HG02610 (cell line): ENCODE results near the gene LTBP1.
"Not testable (repeated sequence)": the region's sequence is repeated elsewhere in the genome, so short reads cannot be mapped to it uniquely, and the experiment has no call there.

Experiments used
- ATAC-seq: cut with Tn5 transposase; IDR thresholded peaks from one replicate; pipeline ENCODE4 v1.9.1; 2021; ENCODE audit warnings: mild to moderate bottlenecking, moderate library complexity; ENCODE audit not compliant: unreplicated experiment

Gene LTBP1

DNA sequence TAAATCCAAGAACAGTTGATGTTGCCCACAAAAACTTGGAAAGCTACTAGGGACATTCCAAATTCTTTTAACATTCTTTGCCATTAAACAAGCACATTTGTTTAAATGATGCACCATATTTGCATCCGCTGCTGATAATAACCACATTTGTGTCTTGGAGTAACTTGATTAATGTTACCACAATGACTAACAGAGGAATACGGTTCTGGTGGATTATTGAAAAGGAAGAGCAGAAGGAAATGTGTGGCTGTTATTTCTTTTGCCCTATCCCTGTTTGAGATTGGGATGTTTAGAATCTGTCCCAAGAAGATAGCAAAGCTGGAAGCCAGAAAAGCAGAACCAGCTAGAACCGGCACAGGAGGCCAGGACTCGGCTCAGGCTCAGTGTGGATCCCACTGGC lies 490.5 kb downstream of the LTBP1 start:
- no peak for ATAC-seq

DNA sequence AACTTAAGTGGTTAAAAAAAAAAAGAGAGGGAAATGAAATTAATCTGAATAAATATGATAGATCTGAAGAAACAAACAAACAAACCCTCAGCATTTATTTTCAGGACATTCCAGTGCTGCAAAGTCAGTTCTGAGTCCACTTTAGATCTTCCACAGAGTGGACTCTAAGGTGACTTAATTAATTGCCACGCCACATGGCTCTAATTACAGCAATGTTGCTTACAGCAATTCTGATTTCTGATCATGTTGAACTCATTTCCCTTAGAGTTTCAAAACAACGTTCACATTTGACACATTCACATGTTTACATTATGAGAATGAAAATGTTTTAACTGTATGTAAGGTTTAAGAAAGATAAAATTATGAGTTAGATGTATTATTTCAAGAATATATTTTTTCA lies 491.1 kb downstream of the LTBP1 start:
- ATAC-seq = no peak

DNA sequence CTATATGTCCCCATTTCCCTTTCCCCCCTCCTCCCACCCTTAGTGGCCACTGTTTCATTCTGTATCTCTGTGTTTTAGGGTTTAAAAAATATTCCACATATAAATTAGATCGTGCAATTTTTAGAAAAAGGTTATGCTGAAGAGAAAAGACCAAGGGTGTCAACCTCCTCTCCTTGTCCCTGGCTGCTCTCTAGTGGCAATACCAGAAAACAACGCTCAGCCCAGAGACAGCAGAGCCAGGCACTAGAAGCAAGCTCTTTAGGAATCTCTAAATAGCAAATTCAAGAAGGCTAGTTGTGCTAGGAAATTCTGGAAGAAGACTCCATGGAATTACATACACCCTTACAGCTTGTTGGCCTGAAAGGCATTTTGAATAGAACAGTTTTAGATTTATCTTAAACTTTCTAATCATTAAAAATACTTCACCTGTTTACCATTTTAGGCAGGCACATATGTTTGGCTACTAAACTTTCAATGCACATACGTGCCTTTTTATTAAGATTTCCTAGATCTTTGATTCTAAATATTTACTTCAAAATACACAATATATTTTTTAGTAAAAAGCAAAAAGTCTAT lies 494.6 kb downstream of the LTBP1 start:
- peak; percentile 72 for ATAC-seq

DNA sequence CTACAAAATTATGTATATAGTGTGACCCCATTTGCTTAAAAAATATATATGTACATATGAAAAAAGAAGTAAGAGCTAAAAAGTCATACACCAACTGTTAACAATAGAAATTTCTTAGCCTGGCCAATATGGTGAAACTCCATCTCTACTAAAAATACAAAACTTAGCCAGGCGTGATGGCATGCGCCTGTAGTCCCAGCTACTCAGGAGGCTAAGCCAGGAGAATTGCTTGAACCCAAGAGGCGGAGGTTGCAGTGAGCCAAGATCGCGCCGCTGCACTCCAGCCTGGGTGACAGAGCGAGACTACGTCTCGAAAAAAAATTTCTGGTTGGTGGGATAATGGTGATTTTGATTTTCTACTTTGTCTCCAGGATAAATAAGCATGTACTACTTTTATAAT lies 495.3 kb downstream of the LTBP1 start:
- ATAC-seq = not testable (repeated sequence)

DNA sequence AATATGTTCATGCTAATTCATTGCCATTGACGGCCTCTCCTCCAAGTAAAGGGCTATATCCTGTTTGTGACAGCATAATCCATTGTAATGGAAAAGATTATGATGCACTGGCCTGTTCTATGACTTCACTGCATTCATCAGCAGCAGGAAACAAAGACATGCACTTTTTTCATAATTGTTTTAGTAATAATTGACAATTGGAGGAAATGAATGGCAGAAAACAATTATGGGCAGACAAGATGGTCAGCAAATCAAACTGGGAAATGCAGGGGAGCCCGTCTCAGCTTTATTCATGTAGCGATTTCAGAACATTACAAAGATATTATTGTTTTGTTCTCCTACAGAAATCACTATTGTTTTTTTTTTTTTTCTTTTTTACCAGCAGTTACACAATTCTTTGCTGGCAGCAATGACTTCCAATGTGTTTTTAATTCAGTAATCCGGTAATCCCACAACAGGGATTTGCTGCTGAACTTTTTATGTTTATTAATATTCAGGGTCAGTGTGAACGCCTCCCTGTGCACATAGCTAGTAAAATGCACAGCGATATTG lies 495.9 kb downstream of the LTBP1 start:
- no peak for ATAC-seq

DNA sequence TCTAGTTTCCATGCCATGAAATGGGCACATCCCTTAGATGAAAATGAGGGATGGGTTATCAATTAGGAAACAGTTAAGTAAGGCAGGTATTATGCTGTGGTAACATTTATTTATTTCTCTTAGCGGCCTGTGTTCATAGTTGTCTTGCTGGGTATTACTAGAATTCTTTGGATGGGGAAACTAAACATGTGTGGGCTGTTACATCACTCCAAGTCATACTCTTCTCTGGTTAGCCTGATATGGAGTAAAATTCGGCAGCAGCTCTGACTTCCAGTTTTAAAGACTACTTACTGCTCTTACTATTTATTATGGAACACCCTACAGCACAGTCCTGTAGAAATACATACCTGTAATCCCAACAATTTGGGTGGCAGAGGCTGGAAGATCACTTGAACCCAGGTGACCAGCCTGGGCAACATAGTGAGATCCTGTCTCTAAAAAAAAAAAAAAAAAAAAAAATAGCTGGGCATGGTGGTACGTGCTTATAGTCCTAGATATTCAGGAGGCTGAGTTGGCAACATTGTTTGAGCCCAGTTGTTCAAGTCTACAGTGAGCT lies 496.6 kb downstream of the LTBP1 start:
- no peak for ATAC-seq

DNA sequence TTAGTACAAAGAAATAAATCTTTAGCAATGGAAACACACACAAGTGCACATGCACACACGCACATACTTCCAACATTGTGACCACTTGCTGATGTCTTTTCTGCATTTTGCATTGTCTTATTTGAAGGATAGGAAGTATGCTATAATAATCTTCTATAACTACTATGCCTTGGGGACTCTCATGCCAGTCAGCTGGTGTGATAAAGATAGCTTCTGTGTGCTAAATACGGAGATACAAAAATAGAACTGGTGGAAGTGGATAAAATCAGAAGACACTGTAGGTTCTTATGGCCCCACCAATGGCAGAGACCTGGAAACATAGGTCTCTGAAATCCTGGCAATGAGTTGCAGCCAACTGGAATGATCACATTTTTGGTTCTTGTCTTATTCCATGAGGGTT lies 498.2 kb downstream of the LTBP1 start:
- ATAC-seq = no peak

DNA sequence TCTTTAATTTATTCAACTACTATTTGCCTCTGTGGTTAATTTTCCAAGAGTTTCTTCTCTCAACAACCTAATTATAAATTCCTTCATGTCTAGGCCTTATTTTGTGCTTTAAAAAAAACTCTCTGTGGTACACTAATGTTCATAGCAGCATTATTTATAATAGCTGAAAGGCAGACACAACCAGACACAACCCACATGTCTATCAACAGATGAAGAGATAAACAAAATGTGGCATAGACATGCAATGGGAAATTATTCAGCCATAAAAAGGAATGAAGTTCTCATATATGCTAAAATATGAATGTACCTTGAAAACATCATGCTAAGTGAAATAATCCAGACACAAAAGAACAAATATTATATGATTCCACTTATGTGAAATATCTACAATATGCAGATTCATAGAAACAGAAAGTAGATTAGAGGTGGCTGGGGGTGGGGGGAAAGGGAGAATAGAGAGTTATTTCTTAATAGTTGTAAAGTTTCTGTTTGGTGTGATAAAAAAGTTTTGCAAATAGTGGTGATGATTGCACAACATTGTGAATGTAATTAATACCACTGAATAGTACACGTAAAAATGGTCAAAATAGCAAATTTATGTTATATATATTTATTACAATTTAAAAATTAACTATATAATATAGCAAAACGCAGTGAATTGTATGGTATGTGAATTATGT lies 501.6 kb downstream of the LTBP1 start:
- ATAC-seq = no peak
